Astrocyte (in vitro differentiated cells and primary cell): ENCODE results near the gene CPNE6. TPM values are rescaled to one million over a fixed set of nuclear protein-coding genes. Genes with fewer than 3 reads are reported as not detected.
"Not testable (repeated sequence)": the region's sequence is repeated elsewhere in the genome, so short reads cannot be mapped to it uniquely, and the experiment has no call there.

ENCODE experiments used
- DNase-seq: peaks from one replicate; pipeline ENCODE4 v3.0.0-alpha.2; 2010; ENCODE audit warnings: low read depth
- FAIRE-seq: peaks from 2 replicates; lab custom pipeline; 2011; peaks lifted over from hg19 to GRCh38; lab: Jason Lieb, UNC
- H2AFZ ChIP-seq: 2 replicates; pipeline ENCODE4 v1.6.0; 2012; ENCODE audit warnings: low read depth, low read length, inconsistent platforms
- H3K27ac ChIP-seq: 2 replicates; pipeline ENCODE4 v1.5.1; 2011; ENCODE audit warnings: low read depth, low read length, inconsistent platforms
- H3K27me3 ChIP-seq: 2 replicates; pipeline ENCODE4 v1.6.0; 2011; ENCODE audit warnings: low read length, inconsistent platforms; ENCODE audit not compliant: insufficient read depth
- H3K36me3 ChIP-seq: 2 replicates; pipeline ENCODE4 v1.5.1; 2011; ENCODE audit warnings: low read length, inconsistent platforms; ENCODE audit not compliant: insufficient read depth
- H3K4me1 ChIP-seq: 2 replicates; pipeline ENCODE4 v1.5.1; 2011; ENCODE audit warnings: low read length, inconsistent platforms; ENCODE audit not compliant: insufficient read depth
- H3K4me2 ChIP-seq: 2 replicates; pipeline ENCODE4 v1.6.0; 2012; ENCODE audit warnings: low read length, inconsistent platforms
- H3K4me3 ChIP-seq: 2 replicates; pipeline ENCODE4 v1.5.1; 2011; ENCODE audit warnings: low read depth, mild to moderate bottlenecking, low read length, inconsistent platforms; ENCODE audit not compliant: insufficient read depth
- H3K79me2 ChIP-seq: 2 replicates; pipeline ENCODE4 v1.6.0; 2012; ENCODE audit warnings: mild to moderate bottlenecking, low read length, inconsistent platforms; ENCODE audit not compliant: insufficient read depth
- H3K9ac ChIP-seq: 2 replicates; pipeline ENCODE4 v1.6.0; 2012; ENCODE audit warnings: mild to moderate bottlenecking, low read length, inconsistent platforms
- H3K9me3 ChIP-seq: 2 replicates; pipeline ENCODE4 v1.5.1; 2012; ENCODE audit warnings: low read depth, mild to moderate bottlenecking, low read length, inconsistent platforms; ENCODE audit not compliant: insufficient read depth
- H4K20me1 ChIP-seq: 2 replicates; pipeline ENCODE4 v1.6.0; 2012; ENCODE audit warnings: low read length, inconsistent platforms; ENCODE audit not compliant: insufficient read depth
- H3K27ac Mint-ChIP-seq: one replicate; pipeline ENCODE4 v1.8.0; 2021; ENCODE audit warnings: mild to moderate bottlenecking, mixed read lengths; ENCODE audit not compliant: unreplicated experiment
- H3K27me3 Mint-ChIP-seq: one replicate; pipeline ENCODE4 v1.8.0; 2021; ENCODE audit warnings: low read depth, mixed read lengths; ENCODE audit not compliant: unreplicated experiment
- H3K36me3 Mint-ChIP-seq: one replicate; pipeline ENCODE4 v1.8.0; 2021; ENCODE audit warnings: low read depth, mixed read lengths; ENCODE audit not compliant: unreplicated experiment
- H3K4me1 Mint-ChIP-seq: one replicate; pipeline ENCODE4 v1.8.0; 2021; ENCODE audit warnings: low read depth, mixed read lengths; ENCODE audit not compliant: unreplicated experiment
- H3K4me3 Mint-ChIP-seq: one replicate; pipeline ENCODE4 v1.8.0; 2021; ENCODE audit warnings: mild to moderate bottlenecking, moderate library complexity, mixed read lengths; ENCODE audit not compliant: unreplicated experiment
- H3K9me3 Mint-ChIP-seq: one replicate; pipeline ENCODE4 v1.8.0; 2021; ENCODE audit warnings: mild to moderate bottlenecking, mixed read lengths; ENCODE audit not compliant: unreplicated experiment
- CTCF ChIP-seq: IDR thresholded peaks from 2 replicates; pipeline ENCODE4 v1.5.1; 2011; ENCODE audit warnings: low read depth, mild to moderate bottlenecking, inconsistent platforms, low read length, moderate library complexity; ENCODE audit not compliant: insufficient read depth
- EZH2 ChIP-seq: IDR thresholded peaks from 2 replicates; pipeline ENCODE4 v1.6.1; 2012; ENCODE audit warnings: mild to moderate bottlenecking, low read length, inconsistent platforms; ENCODE audit not compliant: insufficient read depth
- total RNA-seq: library from RNA; stranded (reverse); gene quantifications from 2 replicates; pipeline ENCODE4 v1.2.1, GENCODE V29; 2021

The CPNE6 gene
- total RNA-seq, 1 donor from 2014 or later, result not detected

GRCh38 chr14:24032727-24033418 lies 38.5 kb upstream of the CPNE6 start:
- Mint-ChIP-seq H3K27me3 (peaks cover 7% of the 10 kb centered on the region), H3K27ac (no peak overlapping the region), H3K4me1 (peaks cover 4% of the 10 kb centered on the region), H3K36me3 (no peaks in the 10 kb centered on the region), H3K9me3 (peaks cover 26% of the 10 kb centered on the region), H3K4me3 (no peak overlapping the region)
- Histone ChIP-seq H3K4me2 (no peak overlapping the region), H3K9me3 (no peaks in the 10 kb centered on the region), H3K4me1 (no peaks in the 10 kb centered on the region), H3K27ac (no peak overlapping the region), H3K79me2 (no peaks in the 10 kb centered on the region), H3K4me3 (no peak overlapping the region), H3K9ac (no peak overlapping the region), H4K20me1 (no peaks in the 10 kb centered on the region), H3K27me3 (no peaks in the 10 kb centered on the region), H3K36me3 (no peaks in the 10 kb centered on the region), H2AFZ (no peak overlapping the region)
- no peak for TF ChIP-seq EZH2
- TF ChIP-seq CTCF, result no peak
- FAIRE-seq (no peak), DNase-seq (peak; percentile 66)

DNA sequence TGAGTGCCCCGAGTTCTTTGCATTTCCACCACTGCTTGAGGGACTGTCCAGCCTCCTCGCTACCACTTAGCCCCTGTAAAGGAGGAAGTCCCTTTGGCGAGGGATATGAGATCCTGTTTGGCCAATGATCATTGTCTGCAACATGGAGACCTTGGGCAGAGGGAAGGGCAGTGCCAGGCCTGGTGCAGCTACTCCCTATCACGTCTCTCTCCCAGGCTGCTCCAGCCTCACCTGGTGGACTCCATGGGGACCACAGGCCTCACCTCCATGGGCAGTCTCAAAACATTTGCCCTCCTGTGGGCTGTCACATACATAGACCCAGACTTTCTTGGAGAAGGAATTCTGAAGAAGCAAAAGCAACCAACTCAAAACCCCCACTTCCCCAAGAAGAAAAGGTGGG lies 35.6 kb upstream of the CPNE6 start:
- DNase-seq, H3K4me1 Mint-ChIP-seq, H2AFZ ChIP-seq, FAIRE-seq, H3K36me3 Mint-ChIP-seq, H3K27me3 Mint-ChIP-seq, H3K4me3 ChIP-seq, H3K9ac ChIP-seq, H4K20me1 ChIP-seq, H3K27ac ChIP-seq, H3K27me3 ChIP-seq, H3K9me3 ChIP-seq, H3K36me3 ChIP-seq, H3K79me2 ChIP-seq, H3K4me1 ChIP-seq: not testable (repeated sequence)
- H3K9me3 Mint-ChIP-seq, result peaks cover 19% of the 10 kb centered on the region
- peak overlapping the region; percentile 58 for H3K27ac Mint-ChIP-seq
- peak overlapping the region; percentile 86 for H3K4me3 Mint-ChIP-seq
- peak overlapping the region; percentile 94 for H3K4me2 ChIP-seq

DNA sequence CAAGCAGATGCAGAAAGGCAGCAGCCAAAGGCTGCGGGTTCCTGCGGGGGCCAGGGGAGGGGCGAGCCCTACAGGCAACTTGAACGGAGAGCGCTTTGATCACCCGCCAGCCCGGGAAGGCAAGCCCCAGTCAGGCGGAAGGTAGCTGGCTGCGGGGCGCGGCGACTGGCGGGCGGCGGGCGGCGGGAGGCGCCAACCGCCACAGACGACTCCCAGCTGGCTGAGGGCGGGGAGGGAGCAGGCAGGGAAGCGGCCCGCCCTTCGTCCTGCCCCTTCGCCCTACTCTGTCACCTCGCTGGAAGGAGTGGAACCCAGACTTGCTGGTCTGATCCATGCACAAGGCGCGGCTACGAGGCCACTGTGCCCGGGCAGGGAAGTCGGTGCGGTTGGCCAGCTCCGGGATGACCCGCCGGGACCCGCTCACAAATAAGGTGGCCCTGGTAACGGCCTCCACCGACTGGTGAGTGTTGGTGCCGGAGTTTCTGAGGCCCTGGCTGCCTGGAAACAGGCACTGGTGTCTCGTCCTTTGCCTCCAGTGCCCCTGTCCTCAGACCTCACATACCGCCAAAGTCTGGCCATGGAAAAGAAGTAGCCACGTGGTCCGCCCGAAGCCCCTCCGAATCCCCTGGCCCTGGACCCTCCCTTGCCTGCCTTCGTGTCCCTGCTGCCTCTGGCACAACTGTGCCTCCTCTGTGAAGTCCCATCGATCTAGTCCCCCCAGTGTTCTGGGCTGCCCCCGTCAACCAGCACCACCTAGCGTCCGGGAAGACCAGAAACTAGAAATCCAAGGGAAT lies 35.0 kb upstream of the CPNE6 start:
- Mint-ChIP-seq H3K4me3 (peak overlapping the region; percentile 97), H3K4me1 (peaks cover 4% of the 10 kb centered on the region), H3K9me3 (peaks cover 14% of the 10 kb centered on the region), H3K27me3 (peaks cover 8% of the 10 kb centered on the region), H3K36me3 (no peaks in the 10 kb centered on the region), H3K27ac (peak overlapping the region; percentile 80)
- Histone ChIP-seq H3K36me3 (no peaks in the 10 kb centered on the region), H3K4me3 (peak overlapping the region; percentile 59), H3K9me3 (no peaks in the 10 kb centered on the region), H3K27me3 (no peaks in the 10 kb centered on the region), H3K4me2 (peak overlapping the region; percentile 94), H2AFZ (peak overlapping the region; percentile 96), H3K79me2 (no peaks in the 10 kb centered on the region), H3K9ac (peak overlapping the region; percentile 74), H3K27ac (no peak overlapping the region), H4K20me1 (no peaks in the 10 kb centered on the region), H3K4me1 (no peaks in the 10 kb centered on the region)
- peak; percentile 39 for DNase-seq
- TF ChIP-seq EZH2 (no peak), CTCF (peak; percentile 53)
- no peak for FAIRE-seq

DNA sequence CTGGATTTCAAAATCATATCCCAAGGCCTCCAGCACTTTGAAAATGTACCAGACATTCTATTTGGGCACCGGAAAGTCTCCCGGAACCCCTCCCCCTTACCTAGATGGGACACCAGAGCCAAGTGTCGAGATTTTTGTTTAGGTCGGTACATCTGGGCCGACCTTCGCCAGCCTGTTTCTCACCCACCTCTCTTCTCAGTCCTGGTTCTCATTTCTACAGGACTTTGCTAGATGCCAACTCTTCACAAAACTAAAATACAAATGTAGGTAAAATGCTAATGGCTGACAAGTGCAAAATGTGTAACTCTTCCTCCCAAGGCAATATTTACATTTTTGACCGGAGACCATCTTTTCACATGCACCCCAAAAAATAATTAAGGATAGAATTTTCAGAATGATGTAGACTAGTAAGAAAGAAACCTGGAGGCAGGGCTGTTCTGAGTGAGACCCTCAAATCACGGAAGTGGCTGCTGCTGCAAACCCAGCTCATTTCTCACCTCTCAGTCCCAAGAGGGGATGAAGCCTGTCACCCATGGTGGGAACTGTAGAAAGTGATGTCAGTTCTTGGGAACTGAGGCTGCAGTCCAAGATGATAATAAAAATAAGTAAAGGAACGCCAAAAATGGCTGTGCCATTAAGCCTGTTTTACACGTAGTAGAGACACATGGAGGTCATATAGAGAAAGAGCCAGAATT lies 34.3 kb upstream of the CPNE6 start:
- H3K9me3 Mint-ChIP-seq, H3K36me3 ChIP-seq, DNase-seq, H3K9ac ChIP-seq, H3K79me2 ChIP-seq, H3K9me3 ChIP-seq, H3K4me1 Mint-ChIP-seq, H3K36me3 Mint-ChIP-seq, H3K4me1 ChIP-seq, FAIRE-seq, H4K20me1 ChIP-seq, H3K27me3 ChIP-seq, H3K27ac ChIP-seq: not testable (repeated sequence)
- peak overlapping the region; percentile 80 for H3K27ac Mint-ChIP-seq
- Histone ChIP-seq H2AFZ (peak overlapping the region; percentile 96), H3K4me2 (peak overlapping the region; percentile 94), H3K4me3 (peak overlapping the region; percentile 59)
- peak overlapping the region; percentile 97 for H3K4me3 Mint-ChIP-seq
- peaks cover 13% of the 10 kb centered on the region for H3K27me3 Mint-ChIP-seq
